ENCODE measurements around the gene ZNF611. TPM values are rescaled to one million over a fixed set of nuclear protein-coding genes. Genes with fewer than 3 reads are reported as not detected.

ZNF611 gene
- total and polyA plus RNA-seq, 9 of the 15 experiments (the other 6 are each of a cell fraction or from before 2014, with no cell fraction given), result 3.7 to 29.6 (median 12.8) TPM

DNA sequence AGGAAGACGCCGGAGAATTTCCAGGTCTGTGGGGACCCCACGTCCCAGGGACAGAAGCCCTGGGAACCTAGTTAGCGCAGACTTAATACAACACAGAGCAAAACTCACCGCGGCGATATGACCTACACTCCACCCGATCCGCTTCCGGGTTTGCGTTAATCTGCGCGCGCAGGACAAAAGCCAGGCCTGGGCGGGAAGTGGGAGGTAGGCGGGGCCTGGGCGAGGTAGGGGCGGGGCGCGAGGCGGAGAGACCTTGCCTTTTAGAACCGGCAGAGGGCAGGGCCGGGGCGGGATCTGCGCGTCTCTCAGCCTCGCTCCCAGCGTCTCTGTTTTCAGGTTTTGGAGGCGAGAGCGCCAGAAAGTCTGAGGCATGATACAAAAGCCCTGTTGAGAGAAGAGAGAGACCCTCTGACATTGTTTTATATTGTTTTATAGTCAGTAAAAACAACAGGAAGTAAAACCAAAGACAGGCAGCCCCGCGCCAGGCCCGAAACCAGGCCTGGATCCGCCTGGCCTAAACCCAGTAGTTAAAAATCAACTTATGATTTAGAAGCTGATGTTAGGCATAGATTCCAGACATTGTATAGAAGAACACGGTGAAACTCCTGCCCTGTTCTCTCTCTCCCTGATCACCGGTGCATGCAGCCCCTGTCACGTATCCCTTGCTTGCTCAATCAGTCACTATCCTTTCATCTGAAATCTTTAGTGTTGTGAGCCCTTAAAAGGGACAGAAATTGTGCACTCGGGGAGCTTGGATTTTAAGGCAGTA, at the start of gene ZNF611 (continued):
- TF ChIP-seq, protein P1, sequence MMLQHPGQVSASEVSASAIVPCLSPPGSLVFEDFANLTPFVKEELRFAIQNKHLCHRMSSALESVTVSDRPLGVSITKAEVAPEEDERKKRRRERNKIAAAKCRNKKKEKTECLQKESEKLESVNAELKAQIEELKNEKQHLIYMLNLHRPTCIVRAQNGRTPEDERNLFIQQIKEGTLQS (IDR thresholded peaks at IDR 0.05), result no peak
- TF ChIP-seq, protein P1 (CRISPR knock-in tag; conservative IDR thresholded peaks at IDR 0.05), result no peak
- TF ChIP-seq POLR3G (IDR thresholded peaks at IDR 0.05; ENCODE audit: extremely low read depth, insufficient read length, insufficient replicate concordance) (no peak), CBX1 (IDR thresholded peaks at IDR 0.05; ENCODE audit: low read depth) (0 out of 2 replicates have a peak, but pooled peaks have one; percentile 66), ZNF347 (CRISPR knock-in tag; IDR thresholded peaks at IDR 0.05; ENCODE audit: low read depth) (no peak), ZFP36 (IDR thresholded peaks at IDR 0.05; ENCODE audit: low read depth, low read length, partially characterized antibody) (peak; percentile 48), E2F3 (CRISPR knock-in tag; IDR thresholded peaks at IDR 0.05) (peak; percentile 65; the same call in 1 of the 2 replicates), CBFA2T3 (IDR thresholded peaks at IDR 0.05) (no peak), SOX6 (IDR thresholded peaks at IDR 0.05) (peak; percentile 25; the same call in 1 of the 2 replicates), IFI16 (CRISPR knock-in tag; IDR thresholded peaks at IDR 0.05) (no peak), RBFOX2 (IDR thresholded peaks at IDR 0.05; ENCODE audit: low read depth, low read length) (peak; percentile 79), GTF2E2 (tag; IDR thresholded peaks at IDR 0.05) (no peak), THRAP3 (IDR thresholded peaks at IDR 0.05; ENCODE audit: borderline replicate concordance) (no peak), EWSR1 (IDR thresholded peaks at IDR 0.05; ENCODE audit: borderline replicate concordance, low read depth, partially characterized antibody) (no peak), HEY1 (CRISPR knock-in tag; IDR thresholded peaks at IDR 0.05; ENCODE audit: borderline replicate concordance) (no peak), ZNF644 (tag; IDR thresholded peaks at IDR 0.05; ENCODE audit: low read depth) (no peak), CHD2 (IDR thresholded peaks at IDR 0.05; ENCODE audit: low read depth, low read length) (no peak), ZNF12 (CRISPR knock-in tag; IDR thresholded peaks at IDR 0.05) (no peak)
- TF ChIP-seq, protein P2, sequence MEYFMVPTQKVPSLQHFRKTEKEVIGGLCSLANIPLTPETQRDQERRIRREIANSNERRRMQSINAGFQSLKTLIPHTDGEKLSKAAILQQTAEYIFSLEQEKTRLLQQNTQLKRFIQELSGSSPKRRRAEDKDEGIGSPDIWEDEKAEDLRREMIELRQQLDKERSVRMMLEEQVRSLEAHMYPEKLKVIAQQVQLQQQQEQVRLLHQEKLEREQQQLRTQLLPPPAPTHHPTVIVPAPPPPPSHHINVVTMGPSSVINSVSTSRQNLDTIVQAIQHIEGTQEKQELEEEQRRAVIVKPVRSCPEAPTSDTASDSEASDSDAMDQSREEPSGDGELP (CRISPR knock-in tag; IDR thresholded peaks at IDR 0.05; ENCODE audit: borderline replicate concordance), result peak; percentile 50; the same call in 1 of the 2 replicates
- TF ChIP-seq, protein P3, sequence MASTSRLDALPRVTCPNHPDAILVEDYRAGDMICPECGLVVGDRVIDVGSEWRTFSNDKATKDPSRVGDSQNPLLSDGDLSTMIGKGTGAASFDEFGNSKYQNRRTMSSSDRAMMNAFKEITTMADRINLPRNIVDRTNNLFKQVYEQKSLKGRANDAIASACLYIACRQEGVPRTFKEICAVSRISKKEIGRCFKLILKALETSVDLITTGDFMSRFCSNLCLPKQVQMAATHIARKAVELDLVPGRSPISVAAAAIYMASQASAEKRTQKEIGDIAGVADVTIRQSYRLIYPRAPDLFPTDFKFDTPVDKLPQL (IDR thresholded peaks at IDR 0.05; ENCODE audit: extremely low read depth, insufficient read length), result no peak
- TF ChIP-seq, protein P4, sequence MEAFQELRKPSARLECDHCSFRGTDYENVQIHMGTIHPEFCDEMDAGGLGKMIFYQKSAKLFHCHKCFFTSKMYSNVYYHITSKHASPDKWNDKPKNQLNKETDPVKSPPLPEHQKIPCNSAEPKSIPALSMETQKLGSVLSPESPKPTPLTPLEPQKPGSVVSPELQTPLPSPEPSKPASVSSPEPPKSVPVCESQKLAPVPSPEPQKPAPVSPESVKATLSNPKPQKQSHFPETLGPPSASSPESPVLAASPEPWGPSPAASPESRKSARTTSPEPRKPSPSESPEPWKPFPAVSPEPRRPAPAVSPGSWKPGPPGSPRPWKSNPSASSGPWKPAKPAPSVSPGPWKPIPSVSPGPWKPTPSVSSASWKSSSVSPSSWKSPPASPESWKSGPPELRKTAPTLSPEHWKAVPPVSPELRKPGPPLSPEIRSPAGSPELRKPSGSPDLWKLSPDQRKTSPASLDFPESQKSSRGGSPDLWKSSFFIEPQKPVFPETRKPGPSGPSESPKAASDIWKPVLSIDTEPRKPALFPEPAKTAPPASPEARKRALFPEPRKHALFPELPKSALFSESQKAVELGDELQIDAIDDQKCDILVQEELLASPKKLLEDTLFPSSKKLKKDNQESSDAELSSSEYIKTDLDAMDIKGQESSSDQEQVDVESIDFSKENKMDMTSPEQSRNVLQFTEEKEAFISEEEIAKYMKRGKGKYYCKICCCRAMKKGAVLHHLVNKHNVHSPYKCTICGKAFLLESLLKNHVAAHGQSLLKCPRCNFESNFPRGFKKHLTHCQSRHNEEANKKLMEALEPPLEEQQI (IDR thresholded peaks at IDR 0.05), result no peak
- TF ChIP-seq, protein P5, sequence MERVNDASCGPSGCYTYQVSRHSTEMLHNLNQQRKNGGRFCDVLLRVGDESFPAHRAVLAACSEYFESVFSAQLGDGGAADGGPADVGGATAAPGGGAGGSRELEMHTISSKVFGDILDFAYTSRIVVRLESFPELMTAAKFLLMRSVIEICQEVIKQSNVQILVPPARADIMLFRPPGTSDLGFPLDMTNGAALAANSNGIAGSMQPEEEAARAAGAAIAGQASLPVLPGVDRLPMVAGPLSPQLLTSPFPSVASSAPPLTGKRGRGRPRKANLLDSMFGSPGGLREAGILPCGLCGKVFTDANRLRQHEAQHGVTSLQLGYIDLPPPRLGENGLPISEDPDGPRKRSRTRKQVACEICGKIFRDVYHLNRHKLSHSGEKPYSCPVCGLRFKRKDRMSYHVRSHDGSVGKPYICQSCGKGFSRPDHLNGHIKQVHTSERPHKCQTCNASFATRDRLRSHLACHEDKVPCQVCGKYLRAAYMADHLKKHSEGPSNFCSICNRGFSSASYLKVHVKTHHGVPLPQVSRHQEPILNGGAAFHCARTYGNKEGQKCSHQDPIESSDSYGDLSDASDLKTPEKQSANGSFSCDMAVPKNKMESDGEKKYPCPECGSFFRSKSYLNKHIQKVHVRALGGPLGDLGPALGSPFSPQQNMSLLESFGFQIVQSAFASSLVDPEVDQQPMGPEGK (CRISPR knock-in tag; IDR thresholded peaks at IDR 0.05; ENCODE audit: borderline replicate concordance), result no peak

Data from K562 (cell line).